ENCODE results near the gene NUDT15. TPM values are rescaled to one million over a fixed set of nuclear protein-coding genes. Genes with fewer than 3 reads are reported as not detected.

The NUDT15 gene
- total RNA-seq, result 10 to 100 TPM in 1 of 4 donors, 1 to 10 TPM in 3; 3.7 to 11.9 (median 8.2) TPM

DNA sequence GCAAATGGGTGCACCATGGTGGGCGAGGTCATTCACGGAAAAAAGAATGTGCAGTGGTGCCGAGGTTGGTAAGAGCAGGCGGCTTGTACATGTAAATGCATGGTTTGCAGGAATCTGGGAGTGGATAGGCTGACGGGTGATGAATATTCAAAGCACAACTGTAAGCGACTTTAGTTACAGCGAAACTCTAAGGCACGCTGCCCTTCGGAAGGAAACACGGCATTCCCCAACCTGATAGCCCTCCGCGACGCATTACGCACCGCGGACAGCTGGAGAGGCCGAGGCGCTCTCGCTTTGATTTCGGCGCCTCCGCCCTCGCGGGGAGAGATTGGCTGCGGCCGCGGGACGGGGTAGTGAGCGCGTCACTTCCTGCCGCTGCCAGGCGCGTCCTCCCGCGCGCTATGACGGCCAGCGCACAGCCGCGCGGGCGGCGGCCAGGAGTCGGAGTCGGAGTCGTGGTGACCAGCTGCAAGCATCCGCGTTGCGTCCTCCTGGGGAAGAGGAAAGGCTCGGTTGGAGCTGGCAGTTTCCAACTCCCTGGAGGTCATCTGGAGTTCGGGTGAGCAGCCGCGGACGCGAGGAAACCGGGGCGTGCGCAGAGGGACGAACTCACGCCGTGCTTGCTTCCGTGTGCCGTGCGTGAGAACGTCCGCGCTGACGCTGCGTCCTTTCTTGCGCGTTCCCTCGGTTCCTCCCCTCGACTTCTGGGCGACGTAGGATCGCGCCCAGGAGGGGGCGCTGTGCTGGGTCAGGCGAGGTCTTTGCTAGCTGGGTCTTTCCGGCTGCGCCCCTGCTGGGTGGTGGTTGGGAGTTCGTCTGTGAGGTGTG, at the start of gene NUDT15:
Gene NUDT15, plus strand, starts transcription at position 381 of the 828 bp plus-strand sequence. Its CDS starts 21 bp downstream, at position 402.
- DNase-seq, result peak; percentile 91 to 97 (median 96)
- no peaks in the 10 kb centered on the region for H3K27me3 ChIP-seq
- H3K4me3 ChIP-seq, result peak within 1 kb of the TSS; percentile 62 to 77 (median 70)
- peak within 1 kb of the TSS; percentile 89 to 98 (median 95) for H3K27ac ChIP-seq
- TF ChIP-seq, protein P1, sequence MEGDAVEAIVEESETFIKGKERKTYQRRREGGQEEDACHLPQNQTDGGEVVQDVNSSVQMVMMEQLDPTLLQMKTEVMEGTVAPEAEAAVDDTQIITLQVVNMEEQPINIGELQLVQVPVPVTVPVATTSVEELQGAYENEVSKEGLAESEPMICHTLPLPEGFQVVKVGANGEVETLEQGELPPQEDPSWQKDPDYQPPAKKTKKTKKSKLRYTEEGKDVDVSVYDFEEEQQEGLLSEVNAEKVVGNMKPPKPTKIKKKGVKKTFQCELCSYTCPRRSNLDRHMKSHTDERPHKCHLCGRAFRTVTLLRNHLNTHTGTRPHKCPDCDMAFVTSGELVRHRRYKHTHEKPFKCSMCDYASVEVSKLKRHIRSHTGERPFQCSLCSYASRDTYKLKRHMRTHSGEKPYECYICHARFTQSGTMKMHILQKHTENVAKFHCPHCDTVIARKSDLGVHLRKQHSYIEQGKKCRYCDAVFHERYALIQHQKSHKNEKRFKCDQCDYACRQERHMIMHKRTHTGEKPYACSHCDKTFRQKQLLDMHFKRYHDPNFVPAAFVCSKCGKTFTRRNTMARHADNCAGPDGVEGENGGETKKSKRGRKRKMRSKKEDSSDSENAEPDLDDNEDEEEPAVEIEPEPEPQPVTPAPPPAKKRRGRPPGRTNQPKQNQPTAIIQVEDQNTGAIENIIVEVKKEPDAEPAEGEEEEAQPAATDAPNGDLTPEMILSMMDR (IDR thresholded peaks at IDR 0.05), result peak; percentile 93 to 99 (median 99)
- peak; percentile 89 to 95 for TF ChIP-seq POLR2A (IDR thresholded peaks at IDR 0.05)
- peaks cover 0 to 6% (median 0%) of the 10 kb centered on the region in 3 donors for H3K36me3 ChIP-seq
- no peaks in the 10 kb centered on the region for H3K9me3 ChIP-seq
- peaks cover 0 to 18% (median 5%) of the 10 kb centered on the region in 4 donors for H3K4me1 ChIP-seq

DNA sequence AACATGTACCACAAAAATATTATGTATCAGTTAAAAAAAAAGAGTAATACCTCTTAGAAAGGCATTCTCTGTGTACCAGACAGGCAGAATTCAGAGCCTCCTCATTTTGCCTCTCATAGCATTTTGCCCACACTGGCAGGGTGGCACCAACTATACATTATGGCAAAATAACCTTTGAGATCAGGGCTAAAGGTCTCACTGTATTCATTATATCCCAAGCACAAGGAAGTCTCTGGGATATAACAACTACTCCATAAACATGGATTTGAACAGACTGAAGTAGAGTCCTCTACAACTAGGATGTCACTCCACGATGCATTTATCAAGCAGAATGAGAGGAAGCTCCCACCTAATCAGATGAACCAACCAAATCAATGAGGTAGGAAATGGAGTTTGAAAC, 47.1 kb upstream of the NUDT15 start:
- H3K4me3 ChIP-seq, result no peak overlapping the region
- H3K27ac ChIP-seq, result no peak overlapping the region
- no peak for DNase-seq
- no peaks in the 10 kb centered on the region for H3K9me3 ChIP-seq
- H3K36me3 ChIP-seq, result peaks cover 0 to 26% (median 0%) of the 10 kb centered on the region in 3 donors
- TF ChIP-seq, protein P1 (IDR thresholded peaks at IDR 0.05), result no peak
- TF ChIP-seq POLR2A (IDR thresholded peaks at IDR 0.05), result no peak
- no peaks in the 10 kb centered on the region for H3K27me3 ChIP-seq
- no peaks in the 10 kb centered on the region for H3K4me1 ChIP-seq

DNA sequence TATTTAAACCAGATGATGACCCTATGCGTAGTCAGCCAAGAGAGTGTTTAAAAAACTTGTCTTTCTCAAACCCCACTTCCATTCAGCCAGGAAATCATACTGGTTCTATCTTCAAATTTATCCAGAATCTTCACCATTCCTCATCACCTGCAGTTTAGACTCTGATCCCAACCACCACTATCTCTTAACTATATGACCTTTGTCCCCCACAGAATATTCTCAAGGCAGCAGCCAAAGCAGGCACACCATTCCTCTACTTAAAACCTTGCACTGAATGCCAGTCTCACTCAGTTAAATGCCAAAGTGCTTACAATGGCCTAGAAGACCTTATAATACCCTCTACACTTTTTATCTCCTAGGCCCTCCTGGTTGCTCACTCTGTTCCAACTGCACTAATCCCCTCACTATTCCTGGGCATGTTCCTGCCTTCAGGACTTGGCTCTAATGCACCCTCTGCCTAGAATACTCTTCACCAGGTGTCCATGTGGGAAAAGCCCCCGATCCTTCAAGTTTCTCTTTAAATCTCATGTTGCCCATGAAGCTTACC, 46.5 kb upstream of the NUDT15 start:
- TF ChIP-seq, protein P1 (IDR thresholded peaks at IDR 0.05), result no peak
- no peak for TF ChIP-seq POLR2A (IDR thresholded peaks at IDR 0.05)
- no peak for DNase-seq
- Histone ChIP-seq H3K4me1 (no peaks in the 10 kb centered on the region), H3K4me3 (no peak overlapping the region), H3K27me3 (no peaks in the 10 kb centered on the region), H3K9me3 (no peaks in the 10 kb centered on the region), H3K27ac (peak overlapping the region in 1 of 4 donors; percentile 22), H3K36me3 (peaks cover 0 to 20% (median 0%) of the 10 kb centered on the region in 3 donors)

DNA sequence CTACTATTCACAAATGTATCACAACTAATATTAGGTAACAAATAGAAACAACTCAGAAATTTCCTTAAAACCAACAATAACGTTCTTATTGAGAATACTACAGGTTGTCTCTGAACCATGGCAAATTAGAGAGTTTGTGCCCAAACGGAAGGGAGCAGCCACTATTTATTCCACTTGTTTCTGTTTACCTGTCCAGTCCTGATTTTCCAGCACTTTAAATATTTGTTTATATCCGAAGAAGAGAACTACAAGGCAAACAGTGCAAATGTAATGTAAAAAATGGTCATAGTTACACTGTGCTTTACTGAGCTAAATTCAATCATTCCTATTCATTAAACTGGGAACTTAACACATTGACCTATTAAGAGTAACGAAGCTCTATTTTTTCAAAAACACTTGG, 45.7 kb upstream of the NUDT15 start:
- TF ChIP-seq POLR2A (IDR thresholded peaks at IDR 0.05), result no peak
- TF ChIP-seq, protein P1 (IDR thresholded peaks at IDR 0.05), result no peak
- Histone ChIP-seq H3K4me1 (no peaks in the 10 kb centered on the region), H3K4me3 (no peak overlapping the region), H3K9me3 (no peaks in the 10 kb centered on the region), H3K36me3 (peaks cover 0 to 13% (median 0%) of the 10 kb centered on the region in 3 donors), H3K27me3 (no peaks in the 10 kb centered on the region), H3K27ac (no peak overlapping the region)
- DNase-seq, result no peak

DNA sequence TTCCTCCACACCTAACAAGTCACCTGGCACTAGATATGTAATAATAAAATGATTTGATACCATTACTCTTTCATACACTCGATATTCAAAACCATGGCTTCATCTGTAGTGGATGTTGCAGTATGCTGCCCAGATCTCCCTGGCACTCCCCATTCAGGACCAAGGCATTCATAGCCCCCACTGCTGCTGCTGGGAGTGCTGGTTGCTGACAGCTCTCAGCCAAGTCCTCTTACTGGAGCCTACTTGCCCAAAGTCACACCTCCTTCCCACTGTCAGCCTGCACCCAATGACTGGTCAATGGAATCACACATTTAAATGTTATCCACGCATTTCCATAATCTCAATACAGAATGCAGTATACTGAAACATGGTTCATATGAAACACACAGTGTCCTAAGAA, 40.1 kb upstream of the NUDT15 start:
- no peak for TF ChIP-seq POLR2A (IDR thresholded peaks at IDR 0.05)
- TF ChIP-seq, protein P1 (IDR thresholded peaks at IDR 0.05), result no peak
- H3K27ac ChIP-seq, result no peak overlapping the region

More for the DNA sequence above, 40.1 kb upstream of the NUDT15 start:
- H3K27me3 ChIP-seq, result no peaks in the 10 kb centered on the region
- H3K4me3 ChIP-seq, result no peak overlapping the region
- DNase-seq, result no peak
- peaks cover 0 to 22% (median 0%) of the 10 kb centered on the region in 4 donors for H3K4me1 ChIP-seq
- H3K9me3 ChIP-seq, result no peaks in the 10 kb centered on the region
- peaks cover 0 to 8% (median 0%) of the 10 kb centered on the region in 3 donors for H3K36me3 ChIP-seq

Data from Peyer's patch (tissue), 4 donors.